BLaER1 treated with 17β-estradiol and CSF1 and Interleukin-3, amounts not matched to agents 10 nM and 100 nM (cell line): Measurements from ENCODE around the gene MARCHF6.

Experiments used
- H3K27ac ChIP-seq, 11 experiments: shearing (Covaris generic); formaldehyde crosslinking; 2 replicates each; pipeline ENCODE4 v1.8.1; 2022
- H3K27me3 ChIP-seq, 11 experiments: shearing (Covaris generic); formaldehyde crosslinking; 2 replicates each; pipeline ENCODE4 v1.8.1; 2022
- H3K36me3 ChIP-seq, 11 experiments: shearing (Covaris generic); formaldehyde crosslinking; 2 replicates each; pipeline ENCODE4 v1.8.1; 2022
- H3K4me1 ChIP-seq, 10 experiments: shearing (Covaris generic); formaldehyde crosslinking; 2 replicates each; pipeline ENCODE4 v1.8.1; 2022
- H3K4me2 ChIP-seq, 11 experiments: shearing (Covaris generic); formaldehyde crosslinking; 2 replicates each; pipeline ENCODE4 v1.8.1; 2022
- H3K4me3 ChIP-seq, 10 experiments: shearing (Covaris generic); formaldehyde crosslinking; 2 replicates each; pipeline ENCODE4 v1.8.1; 2022
- H3K9ac ChIP-seq, 11 experiments: shearing (Covaris generic); formaldehyde crosslinking; 2 replicates each; pipeline ENCODE4 v1.8.1; 2022
- H3K9me3 ChIP-seq, 11 experiments: shearing (Covaris generic); formaldehyde crosslinking; replicated peaks in 1 of 11; 2 replicates each; pipeline ENCODE4 v1.8.1; 2022
- H4K20me1 ChIP-seq, 11 experiments: shearing (Covaris generic); formaldehyde crosslinking; 2 replicates each; pipeline ENCODE4 v1.8.1; 2022
- Cebpa-rat ChIP-seq, 11 experiments: shearing (Covaris generic); IDR thresholded peaks; 2 replicates each; pipeline ENCODE4 v1.8.1; 2022

The MARCHF6 gene

DNA sequence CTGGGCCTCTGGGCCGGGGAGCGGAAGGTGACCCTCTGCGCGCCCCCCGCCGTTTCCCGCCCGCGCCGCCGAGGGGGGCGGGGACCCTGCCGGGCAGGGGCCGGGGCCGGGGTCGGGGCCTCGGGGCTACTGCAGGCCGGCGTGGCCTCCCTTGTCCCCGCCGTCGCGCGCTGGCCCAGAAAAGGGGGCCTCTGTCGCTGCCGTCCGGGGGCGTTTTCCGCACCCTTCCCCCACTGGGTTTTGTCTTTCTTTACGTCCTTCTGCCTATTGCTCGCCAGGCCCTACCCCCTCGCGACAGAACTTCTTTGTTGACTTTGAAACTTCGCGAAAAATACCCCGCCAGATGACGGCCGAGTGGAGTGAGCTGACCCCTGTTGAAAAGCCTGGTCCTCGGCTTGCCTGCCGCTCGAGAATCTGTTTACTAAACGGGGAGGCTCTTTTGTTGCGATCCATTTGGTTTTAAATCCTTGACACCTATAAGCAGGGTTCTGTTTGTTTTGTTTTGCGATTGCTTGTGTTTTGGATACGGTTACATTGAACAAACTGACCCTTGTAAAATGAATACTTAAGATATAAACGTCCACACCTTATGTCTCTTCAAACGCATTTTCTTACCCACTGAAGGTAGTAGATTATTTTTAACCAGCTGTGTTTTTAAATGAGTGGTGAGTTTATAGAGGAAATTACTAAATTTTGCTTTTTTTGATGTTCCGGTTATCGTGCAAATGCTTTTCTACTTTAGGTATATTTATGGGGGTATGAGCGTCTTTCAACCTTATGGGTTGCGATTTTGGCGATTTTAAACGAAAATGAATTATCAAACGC, 765 bp downstream of the MARCHF6 start:
- peaks cover 40 to 53% (median 51%) of the 10 kb centered on the region in 11 experiments; a peak in 21 of 22 replicates for H4K20me1 ChIP-seq
- H3K4me3 ChIP-seq = peak overlapping the region; percentile 71 to 95 (median 91)

DNA sequence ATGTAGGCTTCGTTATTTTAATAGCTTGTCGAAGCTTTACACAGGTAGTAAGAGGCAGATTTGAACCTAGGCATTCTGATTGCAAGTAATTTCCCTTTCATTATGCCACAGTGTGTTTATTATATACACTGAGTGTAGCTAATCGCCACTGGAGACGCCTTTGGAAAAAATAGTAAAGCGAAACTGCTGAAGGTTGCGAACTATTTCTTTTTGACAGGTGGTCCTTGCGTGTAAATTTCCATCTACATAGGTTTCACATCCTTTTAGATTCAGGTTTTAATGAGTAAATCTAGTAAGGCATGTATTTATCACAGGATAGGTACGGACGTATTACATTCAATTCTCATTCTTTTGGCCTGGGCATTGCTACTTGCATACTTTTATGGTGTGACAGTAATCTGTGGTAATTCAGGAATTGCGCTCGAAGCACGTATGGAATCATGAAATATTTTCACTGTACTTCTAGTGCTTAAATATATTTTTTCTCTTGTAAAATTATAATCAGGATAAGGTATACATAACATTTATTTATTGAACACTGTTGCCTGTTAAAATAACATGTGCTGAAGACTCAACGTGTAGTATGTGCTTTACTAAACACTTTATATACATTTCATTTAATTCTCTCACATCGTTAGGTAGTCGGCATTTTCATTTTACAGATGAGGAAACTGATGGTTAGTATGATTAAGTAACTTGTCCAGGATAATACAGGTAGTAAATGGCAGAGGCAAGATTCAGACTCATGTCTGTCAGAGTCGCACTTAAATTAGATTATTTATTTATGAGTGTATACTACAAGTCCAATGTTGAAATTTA, 1.8 kb downstream of the MARCHF6 start:
- no peak for TF ChIP-seq Cebpa-rat (IDR thresholded peaks at IDR 0.05)
- H3K4me2 ChIP-seq = peak overlapping the region; percentile 71 to 91 (median 84)
- peak overlapping the region; percentile 92 to 100 (median 98) for H3K9ac ChIP-seq
- H3K27ac ChIP-seq = peak overlapping the region in 10 of 11 experiments; percentile 95 to 99 (median 99); a peak in 19 of 22 replicates
- no peaks in the 10 kb centered on the region for H3K27me3 ChIP-seq
- H3K9me3 ChIP-seq = peaks cover 0 to 4% (median 0%) of the 10 kb centered on the region in 11 experiments; a peak in 4 of 22 replicates
- H3K36me3 ChIP-seq = peaks cover 0 to 26% (median 11%) of the 10 kb centered on the region in 11 experiments; a peak in 15 of 22 replicates
- H3K4me1 ChIP-seq = peaks cover 21 to 62% (median 44%) of the 10 kb centered on the region in 10 experiments
- H4K20me1 ChIP-seq = peaks cover 48 to 63% (median 61%) of the 10 kb centered on the region in 11 experiments; a peak in 21 of 22 replicates
- H3K4me3 ChIP-seq = peak overlapping the region; percentile 71 to 95 (median 91)

More for the DNA sequence above, 765 bp downstream of the MARCHF6 start:
- Histone ChIP-seq H3K9me3 (no peaks in the 10 kb centered on the region; a peak in 2 of 22 replicates), H3K4me1 (peaks cover 19 to 54% (median 42%) of the 10 kb centered on the region in 10 experiments), H3K4me2 (peak overlapping the region; percentile 71 to 91 (median 84)), H3K36me3 (peaks cover 0 to 17% (median 6%) of the 10 kb centered on the region in 11 experiments; a peak in 10 of 22 replicates), H3K27ac (peak overlapping the region; percentile 94 to 99 (median 99)), H3K9ac (peak overlapping the region; percentile 92 to 100 (median 98)), H3K27me3 (no peaks in the 10 kb centered on the region)
- no peak for TF ChIP-seq Cebpa-rat (IDR thresholded peaks at IDR 0.05)

- peaks cover 0 to 4% (median 0%) of the 10 kb centered on the region in 11 experiments; a peak in 6 of 22 replicates for H3K9me3 ChIP-seq
- no peak overlapping the region for H3K4me3 ChIP-seq
- no peak overlapping the region for H3K4me2 ChIP-seq
- peaks cover 78 to 100% (median 98%) of the 10 kb centered on the region in 11 experiments for H4K20me1 ChIP-seq
- no peak overlapping the region for H3K27ac ChIP-seq
- H3K4me1 ChIP-seq = peaks cover 14 to 81% (median 39%) of the 10 kb centered on the region in 10 experiments
- H3K36me3 ChIP-seq = peaks cover 0 to 44% (median 21%) of the 10 kb centered on the region in 11 experiments; a peak in 17 of 22 replicates
- H3K27me3 ChIP-seq = no peaks in the 10 kb centered on the region
- no peak overlapping the region for H3K9ac ChIP-seq
- TF ChIP-seq Cebpa-rat (IDR thresholded peaks at IDR 0.05) = no peak
These were observed 5.5 kb downstream of the MARCHF6 start for GRCh38 chr5:10358999-10359398.

GRCh38 chr5:10360686-10361085, 7.2 kb downstream of the MARCHF6 start:
- Histone ChIP-seq H3K4me2 (peak overlapping the region in 8 of 11 experiments; percentile 1 to 65 (median 27); a peak in 12 of 22 replicates), H3K4me1 (peaks cover 20 to 83% (median 34%) of the 10 kb centered on the region in 10 experiments), H3K27ac (no peak overlapping the region), H3K27me3 (no peaks in the 10 kb centered on the region), H4K20me1 (peaks cover 85 to 100% (median 100%) of the 10 kb centered on the region in 11 experiments), H3K9me3 (peaks cover 0 to 11% (median 4%) of the 10 kb centered on the region in 11 experiments; a peak in 9 of 22 replicates), H3K36me3 (peaks cover 0 to 60% (median 36%) of the 10 kb centered on the region in 11 experiments; a peak in 20 of 22 replicates), H3K9ac (no peak overlapping the region), H3K4me3 (no peak overlapping the region)
- TF ChIP-seq Cebpa-rat (IDR thresholded peaks at IDR 0.05) = no peak

DNA sequence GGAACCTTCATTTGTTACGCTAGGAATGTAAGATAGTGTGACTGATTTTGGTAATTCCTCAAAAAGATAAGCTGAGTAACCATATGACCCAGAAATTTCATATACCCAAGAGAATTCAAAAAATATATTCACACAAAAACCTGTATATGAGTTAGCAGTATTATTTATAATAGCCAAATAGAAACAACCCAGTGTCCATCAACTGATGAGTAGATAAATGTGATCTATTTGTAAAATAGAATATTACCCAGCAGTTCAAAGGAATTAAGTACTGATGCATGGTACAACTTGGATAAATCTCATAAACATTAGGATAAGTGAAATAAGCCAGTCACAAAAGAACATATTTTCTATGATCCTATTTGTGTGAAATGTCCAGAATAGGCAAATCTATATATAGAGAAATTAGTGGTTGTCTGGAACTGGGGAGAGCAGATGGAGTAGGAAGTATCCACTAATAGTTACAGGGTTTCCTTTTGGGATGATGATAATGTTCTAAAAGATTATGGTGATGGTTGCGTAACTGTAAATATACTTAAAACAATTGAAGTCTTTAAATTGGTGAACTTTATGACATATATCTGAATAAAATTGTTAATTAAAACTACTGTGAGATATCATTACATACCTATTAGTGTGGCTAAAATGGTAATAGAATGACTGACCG, 10.2 kb downstream of the MARCHF6 start:
- no peaks in the 10 kb centered on the region for H3K27me3 ChIP-seq
- H3K9ac ChIP-seq = no peak overlapping the region
- H3K9me3 ChIP-seq = peaks cover 0 to 32% (median 14%) of the 10 kb centered on the region in 11 experiments; a peak in 17 of 22 replicates
- no peak overlapping the region for H3K4me3 ChIP-seq
- H4K20me1 ChIP-seq = peaks cover 83 to 100% (median 100%) of the 10 kb centered on the region in 11 experiments
- TF ChIP-seq Cebpa-rat (IDR thresholded peaks at IDR 0.05) = 0 out of 22 replicates have a peak, but pooled peaks of 1 of the 11 experiments have one; percentile 15
- H3K36me3 ChIP-seq = peaks cover 0 to 78% (median 60%) of the 10 kb centered on the region in 11 experiments; a peak in 20 of 22 replicates
- H3K4me2 ChIP-seq = peak overlapping the region in 3 of 11 experiments; percentile 2 to 39 (median 23); a peak in 4 of 22 replicates
- no peak overlapping the region for H3K27ac ChIP-seq
- H3K4me1 ChIP-seq = peaks cover 6 to 78% (median 18%) of the 10 kb centered on the region in 10 experiments; a peak in 18 of 20 replicates

GRCh38 chr5:10364186-10364689, 10.7 kb downstream of the MARCHF6 start:
- peaks cover 0 to 78% (median 56%) of the 10 kb centered on the region in 11 experiments; a peak in 20 of 22 replicates for H3K36me3 ChIP-seq
- no peak overlapping the region for H3K4me3 ChIP-seq
- peak overlapping the region in 2 of 11 experiments; percentile 4 to 23; a peak in 2 of 22 replicates for H3K4me2 ChIP-seq
- no peak for TF ChIP-seq Cebpa-rat (IDR thresholded peaks at IDR 0.05)
- H4K20me1 ChIP-seq = peaks cover 84 to 100% (median 100%) of the 10 kb centered on the region in 11 experiments
- H3K9ac ChIP-seq = no peak overlapping the region
- H3K27me3 ChIP-seq = no peaks in the 10 kb centered on the region
- no peak overlapping the region for H3K27ac ChIP-seq
- H3K4me1 ChIP-seq = peaks cover 6 to 80% (median 22%) of the 10 kb centered on the region in 10 experiments; a peak in 18 of 20 replicates
- peaks cover 0 to 38% (median 20%) of the 10 kb centered on the region in 11 experiments; a peak in 17 of 22 replicates for H3K9me3 ChIP-seq

- no peak overlapping the region for H3K27ac ChIP-seq
- H3K27me3 ChIP-seq = no peaks in the 10 kb centered on the region
- TF ChIP-seq Cebpa-rat (IDR thresholded peaks at IDR 0.05) = no peak
- H3K9me3 ChIP-seq = peaks cover 0 to 47% (median 22%) of the 10 kb centered on the region in 11 experiments; a peak in 17 of 22 replicates
- no peak overlapping the region for H3K4me3 ChIP-seq
- H3K9ac ChIP-seq = no peak overlapping the region
- H3K4me1 ChIP-seq = peaks cover 0 to 66% (median 14%) of the 10 kb centered on the region in 10 experiments; a peak in 13 of 20 replicates
- H4K20me1 ChIP-seq = peaks cover 71 to 99% (median 97%) of the 10 kb centered on the region in 11 experiments
- peaks cover 0 to 67% (median 57%) of the 10 kb centered on the region in 11 experiments; a peak in 20 of 22 replicates for H3K36me3 ChIP-seq
- peak overlapping the region in 3 of 11 experiments; percentile 1 to 36 (median 21); a peak in 4 of 22 replicates for H3K4me2 ChIP-seq
These were observed 12.3 kb downstream of the MARCHF6 start for GRCh38 chr5:10365782-10366181.
